HepG2 (cell line): ENCODE results near the gene MXI1. TPM values are rescaled to one million over a fixed set of nuclear protein-coding genes. Genes with fewer than 3 reads are reported as not detected.
A peak's percentile ranks its signal among the peaks of the same experiment; 100 is the strongest.

ENCODE experiments used
- GATAD1 ChIP-seq: IDR thresholded peaks from 2 replicates; pipeline ENCODE4 v1.6.1; 2016; ENCODE audit warnings: missing genetic modification reagents, missing compliant biosample characterization
- ISX ChIP-seq: sonication (generic); formaldehyde crosslinking; conservative IDR thresholded peaks from 2 replicates; pipeline ENCODE4 v1.5.0; 2020; ENCODE audit warnings: missing genetic modification reagents
- LCORL ChIP-seq, 2 experiments: fragments of 450-650 bp in 1 of 2; sonication (generic) in 1 of 2; formaldehyde crosslinking in 1 of 2; IDR thresholded peaks; 2 replicates each; pipeline versions ENCODE4 v1.5.0 to v1.6.1; 2017 to 2020; ENCODE audit warnings: antibody characterized with exemption in 1 of 2, missing genetic modification reagents in 1 of 2
- MAZ ChIP-seq, 2 experiments: sonication (generic) in 1 of 2; formaldehyde crosslinking in 1 of 2; IDR thresholded peaks; 2 replicates each; pipeline versions ENCODE4 v1.5.0 to v1.6.1; 2012 to 2020; ENCODE audit warnings: low read depth in 2 of 2, mild to moderate bottlenecking in 2 of 2, borderline replicate concordance in 1 of 2, improper control_type of control experiment in 1 of 2, low read length in 1 of 2, missing genetic modification reagents in 1 of 2, moderate library complexity in 1 of 2
- NRL ChIP-seq: sonication (generic); formaldehyde crosslinking; IDR thresholded peaks from 2 replicates; pipeline ENCODE4 v1.5.0; 2020; ENCODE audit warnings: missing genetic modification reagents, mild to moderate bottlenecking, moderate library complexity, borderline replicate concordance
- POLR2G ChIP-seq: fragments of 200-400 bp; formaldehyde crosslinking; IDR thresholded peaks from 2 replicates; pipeline ENCODE4 v1.6.1; 2018; ENCODE audit warnings: mild to moderate bottlenecking, low read depth, low read length, moderate library complexity
- SMC3 ChIP-seq: IDR thresholded peaks from 2 replicates; pipeline ENCODE4 v1.6.1; 2011; ENCODE audit warnings: low read length, improper control_type of control experiment
- SRY ChIP-seq: sonication (generic); formaldehyde crosslinking; IDR thresholded peaks from 2 replicates; pipeline ENCODE4 v1.8.0; 2022; ENCODE audit warnings: mild to moderate bottlenecking, missing genetic modification reagents
- ZFP36L2 ChIP-seq: sonication (generic); formaldehyde crosslinking; IDR thresholded peaks from 2 replicates; pipeline ENCODE4 v1.4.0; 2020; ENCODE audit warnings: missing genetic modification reagents
- ZNF101 ChIP-seq: sonication (generic); formaldehyde crosslinking; IDR thresholded peaks from 2 replicates; pipeline ENCODE4 v1.4.0; 2020; ENCODE audit warnings: mild to moderate bottlenecking, low read depth, missing genetic modification reagents, borderline replicate concordance
- ZNF737 ChIP-seq: sonication (generic); formaldehyde crosslinking; IDR thresholded peaks from 2 replicates; pipeline ENCODE4 v1.5.0; 2020; ENCODE audit warnings: missing genetic modification reagents, mild to moderate bottlenecking, borderline replicate concordance
- polyA plus RNA-seq, 8 experiments: library from polyadenylated mRNA; depleted of rRNA in 3 of 8; stranded (reverse) in 7 of 8; unstranded in 1 of 8; fragments of >200 nt; fragmentation: Illumina TruSeq in 4 of 8; extraction: Trizol in 4 of 8; gene quantifications; 2 replicates each; pipeline versions ENCODE4 v1.2.1 to v1.2.3, GENCODE V29; 2011 to 2016; ENCODE audit warnings: low read depth in 4 of 8, missing spikeins in 1 of 8, mixed read lengths in 1 of 8; ENCODE audit not compliant: insufficient read depth in 1 of 8
- total RNA-seq, 5 experiments: library from RNA; depleted of rRNA; stranded (reverse); fragments of >200 nt; fragmentation: Illumina TruSeq; extraction: Trizol; gene quantifications; 2 replicates each; pipeline ENCODE4 v1.2.3, GENCODE V29; 2016; ENCODE audit warnings: low read depth in 1 of 5
- TF ChIP-seq, protein P1 (sequence below), 2 experiments: sonication (generic) in 1 of 2; formaldehyde crosslinking in 1 of 2; IDR thresholded peaks; 2 replicates each; pipeline versions ENCODE4 v1.4.0 to v1.6.1; 2018 to 2020; ENCODE audit warnings: missing genetic modification reagents in 2 of 2, borderline replicate concordance in 1 of 2, low read depth in 1 of 2, mild to moderate bottlenecking in 1 of 2, missing biosample characterization in 1 of 2
- TF ChIP-seq, protein P2 (sequence below): sonication (generic); formaldehyde crosslinking; IDR thresholded peaks from 2 replicates; pipeline ENCODE4 v1.5.0; 2020; ENCODE audit warnings: mild to moderate bottlenecking, missing genetic modification reagents, moderate library complexity
- TF ChIP-seq, protein P3 (sequence below): IDR thresholded peaks from 2 replicates; pipeline ENCODE4 v1.6.1; 2016; ENCODE audit warnings: low read depth

Gene MXI1
- total and polyA plus RNA-seq, 2 of the 13 experiments (the other 11 are each of a cell fraction or from before 2014, with no cell fraction given), result 6.6 to 22.0 TPM

DNA sequence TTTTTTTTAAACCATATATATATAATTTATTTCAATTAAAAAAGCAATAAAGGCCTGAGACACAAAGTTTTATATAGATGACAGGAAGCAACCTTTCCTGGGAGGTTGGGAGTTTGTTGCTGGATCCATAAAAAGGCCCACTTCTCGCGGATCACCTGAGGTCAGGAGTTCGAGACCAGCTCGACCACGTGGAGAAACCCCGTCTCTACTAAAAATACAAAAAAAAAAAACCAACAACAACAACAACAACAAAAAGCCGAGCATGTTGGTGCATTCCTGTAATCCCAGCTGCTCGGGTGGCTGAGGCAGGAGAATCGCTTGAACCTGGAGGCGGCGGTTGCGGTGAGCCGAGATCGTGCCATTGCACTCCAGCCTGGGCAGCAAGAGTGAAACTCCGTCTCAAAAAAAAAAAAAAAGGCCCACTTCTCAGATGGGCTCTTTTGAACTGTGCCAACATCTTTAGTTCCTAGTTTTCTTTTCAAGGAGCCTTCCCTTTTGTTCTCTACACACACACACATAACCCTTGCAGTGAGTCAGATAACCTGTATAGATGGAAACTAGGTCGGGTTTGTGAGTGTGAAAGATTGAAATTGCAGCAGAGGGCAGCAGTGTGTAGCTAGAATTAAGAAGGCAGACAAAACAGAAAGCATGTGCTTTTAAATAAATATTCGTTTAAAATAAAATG lies 98.5 kb downstream of the MXI1 start (continued):
- TF ChIP-seq LCORL (IDR thresholded peaks at IDR 0.05) (no peak), LCORL (CRISPR knock-in tag; IDR thresholded peaks at IDR 0.05) (no peak), ZNF101 (no peak), SRY (CRISPR knock-in tag) (no peak), ISX (CRISPR knock-in tag) (no peak), NRL (CRISPR knock-in tag) (no peak), SMC3 (peak; percentile 33), ZFP36L2 (CRISPR knock-in tag) (no peak), ZNF737 (CRISPR knock-in tag) (no peak), MAZ (IDR thresholded peaks at IDR 0.05; ENCODE audit: borderline replicate concordance, low read depth, low read length) (no peak), MAZ (CRISPR knock-in tag; IDR thresholded peaks at IDR 0.05; ENCODE audit: low read depth) (no peak), POLR2G (no peak), GATAD1 (no peak)
- TF ChIP-seq, protein P1, sequence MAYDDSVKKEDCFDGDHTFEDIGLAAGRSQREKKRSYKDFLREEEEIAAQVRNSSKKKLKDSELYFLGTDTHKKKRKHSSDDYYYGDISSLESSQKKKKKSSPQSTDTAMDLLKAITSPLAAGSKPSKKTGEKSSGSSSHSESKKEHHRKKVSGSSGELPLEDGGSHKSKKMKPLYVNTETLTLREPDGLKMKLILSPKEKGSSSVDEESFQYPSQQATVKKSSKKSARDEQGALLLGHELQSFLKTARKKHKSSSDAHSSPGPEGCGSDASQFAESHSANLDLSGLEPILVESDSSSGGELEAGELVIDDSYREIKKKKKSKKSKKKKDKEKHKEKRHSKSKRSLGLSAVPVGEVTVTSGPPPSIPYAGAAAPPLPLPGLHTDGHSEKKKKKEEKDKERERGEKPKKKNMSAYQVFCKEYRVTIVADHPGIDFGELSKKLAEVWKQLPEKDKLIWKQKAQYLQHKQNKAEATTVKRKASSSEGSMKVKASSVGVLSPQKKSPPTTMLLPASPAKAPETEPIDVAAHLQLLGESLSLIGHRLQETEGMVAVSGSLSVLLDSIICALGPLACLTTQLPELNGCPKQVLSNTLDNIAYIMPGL (CRISPR knock-in tag; IDR thresholded peaks at IDR 0.05; ENCODE audit: borderline replicate concordance in 1 of 2, low read depth in 1 of 2), result peak in 1 of 2 experiments; percentile 40; a peak in 1 of 4 replicates
- TF ChIP-seq, protein P2, sequence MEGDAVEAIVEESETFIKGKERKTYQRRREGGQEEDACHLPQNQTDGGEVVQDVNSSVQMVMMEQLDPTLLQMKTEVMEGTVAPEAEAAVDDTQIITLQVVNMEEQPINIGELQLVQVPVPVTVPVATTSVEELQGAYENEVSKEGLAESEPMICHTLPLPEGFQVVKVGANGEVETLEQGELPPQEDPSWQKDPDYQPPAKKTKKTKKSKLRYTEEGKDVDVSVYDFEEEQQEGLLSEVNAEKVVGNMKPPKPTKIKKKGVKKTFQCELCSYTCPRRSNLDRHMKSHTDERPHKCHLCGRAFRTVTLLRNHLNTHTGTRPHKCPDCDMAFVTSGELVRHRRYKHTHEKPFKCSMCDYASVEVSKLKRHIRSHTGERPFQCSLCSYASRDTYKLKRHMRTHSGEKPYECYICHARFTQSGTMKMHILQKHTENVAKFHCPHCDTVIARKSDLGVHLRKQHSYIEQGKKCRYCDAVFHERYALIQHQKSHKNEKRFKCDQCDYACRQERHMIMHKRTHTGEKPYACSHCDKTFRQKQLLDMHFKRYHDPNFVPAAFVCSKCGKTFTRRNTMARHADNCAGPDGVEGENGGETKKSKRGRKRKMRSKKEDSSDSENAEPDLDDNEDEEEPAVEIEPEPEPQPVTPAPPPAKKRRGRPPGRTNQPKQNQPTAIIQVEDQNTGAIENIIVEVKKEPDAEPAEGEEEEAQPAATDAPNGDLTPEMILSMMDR, result peak; percentile 69
- TF ChIP-seq, protein P3, sequence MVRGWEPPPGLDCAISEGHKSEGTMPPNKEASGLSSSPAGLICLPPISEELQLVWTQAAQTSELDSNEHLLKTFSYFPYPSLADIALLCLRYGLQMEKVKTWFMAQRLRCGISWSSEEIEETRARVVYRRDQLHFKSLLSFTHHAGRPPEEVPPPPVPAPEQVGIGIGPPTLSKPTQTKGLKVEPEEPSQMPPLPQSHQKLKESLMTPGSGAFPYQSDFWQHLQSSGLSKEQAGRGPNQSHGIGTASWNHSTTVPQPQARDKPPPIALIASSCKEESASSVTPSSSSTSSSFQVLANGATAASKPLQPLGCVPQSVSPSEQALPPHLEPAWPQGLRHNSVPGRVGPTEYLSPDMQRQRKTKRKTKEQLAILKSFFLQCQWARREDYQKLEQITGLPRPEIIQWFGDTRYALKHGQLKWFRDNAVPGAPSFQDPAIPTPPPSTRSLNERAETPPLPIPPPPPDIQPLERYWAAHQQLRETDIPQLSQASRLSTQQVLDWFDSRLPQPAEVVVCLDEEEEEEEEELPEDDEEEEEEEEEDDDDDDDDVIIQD, result no peak
